ENCODE results near the gene OR1J1. TPM values are rescaled to one million over a fixed set of nuclear protein-coding genes. Genes with fewer than 3 reads are reported as not detected.
A peak's percentile ranks its signal among the peaks of the same experiment; 100 is the strongest.

The OR1J1 gene
- total and polyA plus RNA-seq, 10 donors: not detected

GRCh38 chr9:122498883-122499288 is 21.2 kb upstream of the OR1J1 start:
- Histone ChIP-seq H3K27ac (no peak overlapping the region), H3K27me3 (replicated peaks in 1 of 7) (peaks cover 0 to 23% (median 0%) of the 10 kb centered on the region in 7 donors), H3K4me1 (no peaks in the 10 kb centered on the region), H3K4me3 (no peak overlapping the region), H3K9me3 (peaks cover 0 to 23% (median 12%) of the 10 kb centered on the region in 8 donors), H3K36me3 (no peaks in the 10 kb centered on the region)
- WGBS, 5 donors: 20 to 100% (median 63%) methylated on average over 2 of the region's 2 CpGs
- TF ChIP-seq POLR2AphosphoS5 (IDR thresholded peaks at IDR 0.05) (no peak), CTCF (IDR thresholded peaks at IDR 0.05 in 8 of 11, conservative IDR thresholded peaks at IDR 0.05 in 3 of 11) (peak in 10 of 11 experiments; percentile 32 to 74 (median 66))
- intact Hi-C loops (cut with DNase I; ENCODE audit: low total_unique reads): no loop called here
- DNase-seq: no peak

- H3K9me3 ChIP-seq: no peaks in the 10 kb centered on the region
- intact Hi-C loops (cut with DNase I; ENCODE audit: low total_unique reads): no loop called here
- no peak for DNase-seq
- H3K36me3 ChIP-seq: no peaks in the 10 kb centered on the region
- TF ChIP-seq POLR2A (IDR thresholded peaks at IDR 0.05): no peak
- no peak for TF ChIP-seq CTCF (IDR thresholded peaks at IDR 0.05 in 8 of 11, conservative IDR thresholded peaks at IDR 0.05 in 3 of 11)
- TF ChIP-seq POLR2AphosphoS5 (IDR thresholded peaks at IDR 0.05): no peak
- H3K27ac ChIP-seq: no peak overlapping the region
- no peak overlapping the region for H3K4me3 ChIP-seq
- H3K27me3 ChIP-seq (replicated peaks in 1 of 7): no peaks in the 10 kb centered on the region
- 85 to 97% (median 95%) methylated on average over 5 of the region's 5 CpGs for WGBS, 5 donors
- no peaks in the 10 kb centered on the region for H3K4me1 ChIP-seq
Observed at GRCh38 chr9:122479062-122479461, 1.3 kb upstream of the OR1J1 start.

- Histone ChIP-seq H3K27me3 (replicated peaks in 1 of 7) (no peaks in the 10 kb centered on the region), H3K36me3 (no peaks in the 10 kb centered on the region), H3K4me3 (no peak overlapping the region), H3K4me1 (no peaks in the 10 kb centered on the region), H3K9me3 (no peaks in the 10 kb centered on the region), H3K27ac (no peak overlapping the region)
- intact Hi-C loops (cut with DNase I; ENCODE audit: low total_unique reads): no loop called here
- TF ChIP-seq CTCF (IDR thresholded peaks at IDR 0.05 in 8 of 11, conservative IDR thresholded peaks at IDR 0.05 in 3 of 11): no peak
- no peak for TF ChIP-seq POLR2AphosphoS5 (IDR thresholded peaks at IDR 0.05)
- TF ChIP-seq POLR2A (IDR thresholded peaks at IDR 0.05): no peak
- WGBS, 5 donors: 78 to 92% (median 85%) methylated on average over 3 of the region's 3 CpGs
- DNase-seq: no peak
Observed at GRCh38 chr9:122477346-122477745, 380 bp downstream of the OR1J1 start.

GRCh38 chr9:122475717-122476116 is 2.0 kb downstream of the OR1J1 start:
- no peak for DNase-seq
- TF ChIP-seq POLR2AphosphoS5 (IDR thresholded peaks at IDR 0.05): no peak
- TF ChIP-seq CTCF (IDR thresholded peaks at IDR 0.05 in 8 of 11, conservative IDR thresholded peaks at IDR 0.05 in 3 of 11): no peak
- TF ChIP-seq POLR2A (IDR thresholded peaks at IDR 0.05): no peak
- Histone ChIP-seq H3K4me3 (no peak overlapping the region), H3K27ac (no peak overlapping the region), H3K27me3 (replicated peaks in 1 of 7) (no peaks in the 10 kb centered on the region), H3K4me1 (no peaks in the 10 kb centered on the region), H3K36me3 (no peaks in the 10 kb centered on the region), H3K9me3 (no peaks in the 10 kb centered on the region)
- intact Hi-C loops (cut with DNase I; ENCODE audit: low total_unique reads): no loop called here
- 58 to 79% (median 66%) methylated on average over 2 of the region's 2 CpGs for WGBS, 5 donors
